Common myeloid progenitor, CD34-positive (primary cell): ENCODE measurements around the gene METTL17.
"Not testable (repeated sequence)": the region's sequence is repeated elsewhere in the genome, so short reads cannot be mapped to it uniquely, and the experiment has no call there.

Experiments
- CTCF ChIA-PET: fragments of 350-600 bp; sonication (Branson Sonifier 250); formaldehyde crosslinking; loops from one replicate; lab custom pipeline; 2021; ENCODE audit warnings: antibody characterized with exemption; lab: Charles Lee
- POLR2A ChIA-PET: fragments of 350-600 bp; sonication (Branson Sonifier 250); formaldehyde crosslinking; loops from one replicate; lab custom pipeline; 2021; ENCODE audit warnings: antibody characterized with exemption; lab: Charles Lee
- DNase-seq, 3 donors: peaks; one replicate each; pipeline versions ENCODE4 v3.0.0 to v3.0.0-alpha.2; 2013
- H3K27ac ChIP-seq, 2 experiments: 1 replicate in 1 of 2; 2 replicates in 1 of 2; pipeline ENCODE4 v1.7.0; 2013; ENCODE audit warnings: inconsistent platforms in 2 of 2, low read length in 2 of 2, mild to moderate bottlenecking in 2 of 2, low read depth in 1 of 2, moderate library complexity in 1 of 2; ENCODE audit not compliant: severe bottlenecking in 2 of 2, insufficient read depth in 1 of 2, poor library complexity in 1 of 2
- H3K27me3 ChIP-seq, 5 experiments: replicated peaks in 2 of 5; 1 replicate in 3 of 5; 2 replicates in 2 of 5; pipeline versions ENCODE4 v1.6.1 to v1.7.0; 2013; ENCODE audit warnings: low read length in 4 of 5, mild to moderate bottlenecking in 2 of 5, moderate library complexity in 2 of 5, inconsistent platforms in 1 of 5; ENCODE audit not compliant: insufficient read depth in 5 of 5, control insufficient read depth in 4 of 5
- H3K36me3 ChIP-seq, 4 experiments: 1 replicate in 2 of 4; 2 replicates in 2 of 4; pipeline versions ENCODE4 v1.6.1 to v1.7.0; 2013; ENCODE audit warnings: low read length in 3 of 4, control low read depth in 1 of 4, mild to moderate bottlenecking in 1 of 4; ENCODE audit not compliant: control insufficient read depth in 4 of 4, insufficient read depth in 4 of 4
- H3K4me1 ChIP-seq, 4 experiments: 1 replicate in 3 of 4; 2 replicates in 1 of 4; pipeline versions ENCODE4 v1.6.1 to v1.7.1; 2013; ENCODE audit warnings: low read length in 3 of 4, mild to moderate bottlenecking in 3 of 4, control low read depth in 1 of 4, inconsistent platforms in 1 of 4, moderate library complexity in 1 of 4; ENCODE audit not compliant: control insufficient read depth in 4 of 4, insufficient read depth in 4 of 4; ENCODE audit errors: control extremely low read depth in 1 of 4
- H3K4me3 ChIP-seq, 7 experiments: 1 replicate in 4 of 7; 2 replicates in 3 of 7; pipeline versions ENCODE4 v1.5.1 to v1.7.0; 2013; ENCODE audit warnings: mild to moderate bottlenecking in 7 of 7, low read length in 6 of 7, moderate library complexity in 6 of 7, inconsistent platforms in 2 of 7, low read depth in 2 of 7, control low read depth in 1 of 7; ENCODE audit not compliant: insufficient read depth in 4 of 7, control insufficient read depth in 1 of 7; ENCODE audit errors: extremely low read depth in 1 of 7
- H3K9me3 ChIP-seq, 5 experiments: 1 replicate in 4 of 5; 2 replicates in 1 of 5; pipeline versions ENCODE4 v1.6.1 to v1.7.1; 2013; ENCODE audit warnings: low read length in 4 of 5, mild to moderate bottlenecking in 2 of 5, inconsistent platforms in 1 of 5, low read depth in 1 of 5, moderate library complexity in 1 of 5; ENCODE audit not compliant: control insufficient read depth in 4 of 5, insufficient read depth in 2 of 5; ENCODE audit errors: control extremely low read depth in 1 of 5
- WGBS: methylation state at CpG from one replicate; pipeline ENCODE4 v1.1.5; 2013; ENCODE audit not compliant: insufficient coverage; 5-methylcytosine and 5-hydroxymethylcytosine counted together

The METTL17 gene

DNA sequence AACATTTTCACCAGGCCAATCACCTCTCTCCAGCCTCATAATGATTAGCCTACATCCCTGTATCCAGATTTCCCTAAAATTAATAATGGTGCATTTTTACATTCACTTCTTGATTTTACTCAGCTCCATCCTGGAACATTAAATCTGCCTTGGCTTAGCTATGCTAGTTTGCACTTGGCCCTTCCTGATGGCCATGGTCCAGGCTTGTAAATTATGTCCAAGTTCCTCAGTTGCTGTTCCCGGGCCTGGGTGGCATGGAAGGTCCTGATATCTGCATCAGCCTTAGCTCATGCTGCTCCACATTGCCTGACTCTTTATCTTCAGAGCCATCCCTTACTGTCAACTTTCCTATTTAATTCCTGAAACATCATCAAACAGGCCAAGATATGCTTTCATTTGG is 11.1 kb upstream of the METTL17 start:
- no peaks in the 10 kb centered on the region for H3K4me1 ChIP-seq
- H3K9me3 ChIP-seq = no peaks in the 10 kb centered on the region
- H3K4me3 ChIP-seq = no peak overlapping the region
- DNase-seq = no peak
- no peaks in the 10 kb centered on the region for H3K36me3 ChIP-seq
- H3K27ac ChIP-seq = no peak overlapping the region
- POLR2A ChIA-PET = no interaction called here
- WGBS = 60% methylated on average over 1 of the region's 1 CpG
- CTCF ChIA-PET = interaction anchor here (0.9 kb wide), 1 partner anchor 10 kb away, joined by 4 read pairs; no protein-coding TSS in a partner anchor
- H3K27me3 ChIP-seq = no peaks in the 10 kb centered on the region

DNA sequence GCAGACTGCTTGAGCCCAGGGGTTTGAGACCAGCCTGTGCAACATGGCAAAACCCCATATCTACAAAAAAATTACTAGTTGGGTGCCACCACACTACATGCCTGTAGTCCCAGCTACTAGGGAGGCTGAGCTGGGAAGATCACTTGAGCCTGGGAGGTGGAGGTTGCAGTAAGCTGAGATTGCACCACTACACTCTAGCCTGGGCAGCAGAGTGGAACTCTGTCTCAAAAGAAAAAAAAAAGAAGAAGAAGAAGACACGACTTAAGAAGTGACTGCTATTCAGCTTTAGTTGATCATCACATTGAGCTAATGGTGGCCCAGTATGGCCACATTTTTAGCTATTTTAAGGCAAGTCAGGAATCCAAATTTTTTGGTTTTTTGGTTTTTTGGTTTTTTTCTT is 8.9 kb upstream of the METTL17 start:
- POLR2A ChIA-PET = no interaction called here
- no peak overlapping the region for H3K27ac ChIP-seq
- CTCF ChIA-PET = interaction anchor here (0.7 to 4.9 kb wide), 8 partner anchors 8 to 308 kb away, joined by 3 to 32 read pairs (median 3); no protein-coding TSS in a partner anchor

DNA sequence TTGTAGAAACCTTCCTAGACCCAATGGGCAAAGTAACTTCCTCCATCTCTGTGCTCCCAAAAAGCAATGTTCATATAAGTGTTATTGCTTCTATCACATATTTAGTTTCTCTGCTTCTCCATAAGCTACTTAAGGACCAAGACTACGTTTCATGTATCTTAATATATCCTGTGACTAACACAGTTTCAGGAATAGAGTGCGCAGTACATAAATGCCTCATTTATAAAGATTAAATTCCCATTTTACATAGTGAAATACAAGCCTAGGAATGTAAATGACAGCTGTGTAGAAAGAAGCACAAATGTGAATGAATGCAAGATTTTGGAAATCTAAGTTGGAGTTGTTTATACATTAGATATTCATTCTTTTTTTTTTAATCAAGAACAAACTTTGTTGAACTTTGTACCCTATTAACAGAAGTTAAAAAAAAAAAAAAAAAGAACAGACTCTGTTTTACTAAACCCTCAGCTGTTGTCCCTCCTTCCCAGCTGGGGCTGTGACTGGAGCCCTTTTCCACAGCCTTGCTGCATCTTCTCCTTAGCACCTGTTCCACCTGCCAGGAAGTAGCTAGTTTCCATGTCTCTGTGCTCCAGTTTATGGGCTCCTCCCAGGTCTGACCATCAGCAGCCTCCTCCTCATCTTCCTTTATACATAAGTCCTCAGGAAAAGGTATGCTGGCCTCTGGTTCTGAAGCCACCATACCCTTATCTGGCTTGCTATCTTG is 7.0 kb upstream of the METTL17 start:
- H3K4me1 ChIP-seq = peaks cover 0 to 2% (median 0%) of the 10 kb centered on the region in 4 experiments
- CTCF ChIA-PET = interaction anchor here (0.6 to 4.9 kb wide), 7 partner anchors 11 to 123 kb away, joined by 3 to 32 read pairs (median 4); no protein-coding TSS in a partner anchor

More for the DNA sequence above, 8.9 kb upstream of the METTL17 start:
- Histone ChIP-seq H3K36me3 (no peaks in the 10 kb centered on the region), H3K4me3 (no peak overlapping the region), H3K27me3 (no peaks in the 10 kb centered on the region), H3K4me1 (peaks cover 0 to 2% (median 0%) of the 10 kb centered on the region in 4 experiments), H3K9me3 (no peaks in the 10 kb centered on the region)
- WGBS = 83% methylated on average over 1 of the region's 1 CpG
- DNase-seq = no peak

DNA sequence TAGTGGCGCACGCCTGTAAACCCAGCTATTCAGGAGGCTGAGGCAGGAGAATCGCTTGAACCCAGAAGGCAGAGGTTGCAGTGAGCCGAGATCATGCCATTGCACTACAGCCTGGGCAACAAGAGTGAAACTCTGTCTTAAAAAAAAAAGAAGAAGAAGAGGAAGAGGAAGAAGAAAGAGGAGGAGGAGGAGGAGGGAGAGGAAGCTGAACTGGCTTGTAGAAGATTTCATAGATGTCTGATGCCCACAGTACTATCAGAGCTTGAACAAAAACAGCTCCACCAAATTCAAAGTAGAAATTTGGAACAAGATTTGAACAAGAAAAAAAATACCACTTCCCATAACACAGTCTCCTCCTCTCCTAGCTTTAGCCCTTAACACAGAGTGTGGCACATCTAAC is 4.1 kb upstream of the METTL17 start:
- DNase-seq, H3K4me3 ChIP-seq, H3K27ac ChIP-seq, H3K27me3 ChIP-seq, H3K9me3 ChIP-seq, POLR2A ChIA-PET, H3K36me3 ChIP-seq: not testable (repeated sequence)
- WGBS = 98% methylated on average over 4 of the region's 4 CpGs
- peaks cover 0 to 16% (median 13%) of the 10 kb centered on the region in 4 experiments for H3K4me1 ChIP-seq
- CTCF ChIA-PET = interaction anchor here (1.0 to 1.3 kb wide), 3 partner anchors 12 to 227 kb away, joined by 3 read pairs; no protein-coding TSS in a partner anchor

More for the DNA sequence above, 7.0 kb upstream of the METTL17 start:
- no peak overlapping the region for H3K4me3 ChIP-seq
- POLR2A ChIA-PET = no interaction called here
- no CpG with 5 or more reads among the region's 2 CpGs for WGBS
- no peaks in the 10 kb centered on the region for H3K27me3 ChIP-seq
- H3K27ac ChIP-seq = no peak overlapping the region
- DNase-seq = no peak
- no peaks in the 10 kb centered on the region for H3K36me3 ChIP-seq
- H3K9me3 ChIP-seq = no peaks in the 10 kb centered on the region

DNA sequence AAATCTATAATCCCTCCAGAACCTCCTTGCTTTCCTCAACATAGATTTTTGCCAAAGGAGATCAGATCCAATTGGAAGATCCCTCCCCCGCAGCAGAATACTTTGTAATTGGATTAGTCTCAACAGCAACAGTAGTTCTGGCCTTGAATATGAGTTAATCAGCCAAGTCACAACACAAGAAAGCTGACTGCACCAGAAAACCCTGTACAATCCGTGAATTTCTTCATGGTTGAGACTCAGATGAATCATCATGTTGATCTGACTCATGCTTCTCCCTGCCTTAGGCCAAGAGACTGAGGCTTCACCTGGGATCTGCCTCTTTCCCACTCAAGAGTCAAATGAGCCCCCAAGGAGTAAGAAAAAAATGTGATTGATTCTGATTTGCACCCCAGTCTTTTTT is 3.0 kb upstream of the METTL17 start:
- 90% methylated on average over 2 of the region's 2 CpGs for WGBS
- no peak overlapping the region for H3K4me3 ChIP-seq
- peaks cover 0 to 3% (median under 1%) of the 10 kb centered on the region in 4 experiments for H3K36me3 ChIP-seq
- DNase-seq = peak in 1 of 3 donors; percentile 13
- no peak overlapping the region for H3K27ac ChIP-seq
- H3K27me3 ChIP-seq = no peaks in the 10 kb centered on the region
- H3K9me3 ChIP-seq = no peaks in the 10 kb centered on the region
- H3K4me1 ChIP-seq = peaks cover 0 to 26% (median 20%) of the 10 kb centered on the region in 4 experiments
- CTCF ChIA-PET = interaction anchor here (0.7 to 1.8 kb wide), 3 partner anchors 10 to 28 kb away, joined by 3 to 6 read pairs (median 3); no protein-coding TSS in a partner anchor
- POLR2A ChIA-PET = no interaction called here

DNA sequence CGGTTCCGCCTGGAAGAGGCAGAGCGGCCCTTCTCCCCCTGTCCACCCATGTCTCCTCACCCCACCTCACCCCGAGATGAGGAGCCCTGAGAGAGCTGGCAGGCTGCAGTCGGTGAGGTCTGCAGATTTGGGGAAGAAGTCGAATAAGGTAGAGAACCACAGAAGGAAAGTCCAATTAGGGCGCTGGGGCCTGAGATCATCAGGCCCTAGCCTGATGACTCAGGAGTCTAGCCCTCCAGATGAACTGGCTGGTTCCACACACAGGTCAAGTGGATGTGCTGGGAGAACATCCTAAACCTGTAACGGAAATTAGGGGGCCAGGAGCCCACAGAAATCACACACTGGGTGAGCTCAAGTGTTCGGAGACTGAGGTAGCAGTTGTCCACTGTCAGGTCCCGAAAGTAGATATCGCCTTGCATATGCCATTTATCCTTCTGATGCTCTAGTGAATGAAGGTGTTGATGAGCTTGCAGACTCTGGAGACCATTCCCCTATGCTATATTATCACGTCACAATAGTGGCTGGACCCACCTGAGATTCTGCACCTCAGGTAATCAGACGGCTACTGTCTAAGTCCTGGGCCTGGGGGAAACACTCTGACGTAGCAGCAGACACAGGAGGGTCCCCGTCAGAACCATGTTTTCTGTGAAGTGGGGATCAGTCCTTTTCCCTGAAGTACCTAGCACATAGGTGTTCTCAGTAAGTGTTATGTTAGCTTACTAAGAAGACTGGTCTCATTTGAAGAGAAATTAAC is 886 bp upstream of the METTL17 start:
- CTCF ChIA-PET = interaction anchor here (0.6 to 1.9 kb wide), 10 partner anchors 8 to 231 kb away, joined by 3 to 7 read pairs (median 4); partner anchors contain the start of gene SLC39A2
- H3K27ac ChIP-seq = peak overlapping the region in 1 of 2 experiments; percentile 78
- no peaks in the 10 kb centered on the region for H3K27me3 ChIP-seq
- 80% methylated on average over 8 of the region's 15 CpGs for WGBS
- H3K4me3 ChIP-seq = peak overlapping the region in 6 of 7 experiments; percentile 3 to 99 (median 88)
- no peaks in the 10 kb centered on the region for H3K9me3 ChIP-seq
- POLR2A ChIA-PET = no interaction called here
- peak in 2 of 3 donors; percentile 36 to 40 for DNase-seq
- H3K4me1 ChIP-seq = peaks cover 0 to 27% (median 20%) of the 10 kb centered on the region in 4 experiments
- peaks cover 7 to 21% (median 13%) of the 10 kb centered on the region in 4 experiments for H3K36me3 ChIP-seq
